Activated CD8-positive, alpha-beta memory T cell treated with anti-CD3 and anti-CD28 coated beads for 48 hours (primary cell): Measurements from ENCODE around the gene CCDC85A.

Experiments
- DNase-seq, 3 experiments: peaks; one replicate each; pipeline ENCODE4 v3.0.0-alpha.2; 2020; ENCODE audit warnings: low read depth in 2 of 3, low spot score in 2 of 3

The CCDC85A gene

DNA sequence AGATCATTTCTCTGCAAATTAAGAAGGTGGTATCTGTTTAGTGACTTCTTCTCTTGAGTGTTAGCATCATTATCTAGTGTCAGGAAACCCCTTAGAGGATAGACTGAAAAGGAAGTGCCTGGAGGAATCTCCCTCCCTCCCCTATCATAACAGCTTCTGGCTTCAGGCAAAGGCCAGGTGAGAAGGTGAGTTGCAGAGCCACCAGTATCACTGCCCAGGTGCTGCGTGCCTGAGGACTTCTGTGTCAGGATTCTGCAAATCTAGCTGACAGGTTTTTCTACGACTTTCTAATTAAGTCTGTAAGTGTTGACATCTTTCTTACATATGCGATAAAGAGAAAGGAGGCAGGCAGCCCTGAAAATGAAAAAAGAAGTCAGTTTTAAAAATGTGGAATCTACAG, 111.9 kb downstream of the CCDC85A start:
- DNase-seq, result no peak

DNA sequence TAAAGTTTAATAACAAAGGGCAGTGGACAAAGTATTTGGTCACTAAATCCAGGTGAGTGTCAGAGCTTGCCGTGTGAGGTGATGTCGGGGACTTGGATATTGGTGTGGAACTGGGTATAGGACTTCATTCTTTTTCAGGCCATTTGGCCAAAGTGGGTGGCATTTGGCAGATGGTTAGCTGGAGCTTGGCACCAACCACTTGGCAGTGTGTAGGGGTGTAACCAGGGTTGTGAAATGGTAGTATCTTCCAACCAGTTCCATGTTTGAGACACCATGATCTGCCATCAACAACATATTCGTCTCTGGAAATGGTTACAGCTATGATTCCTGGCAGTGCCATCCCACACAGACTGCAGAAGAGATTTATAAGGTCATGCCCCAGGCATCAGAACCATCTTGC, 113.9 kb downstream of the CCDC85A start:
- DNase-seq, result no peak

DNA sequence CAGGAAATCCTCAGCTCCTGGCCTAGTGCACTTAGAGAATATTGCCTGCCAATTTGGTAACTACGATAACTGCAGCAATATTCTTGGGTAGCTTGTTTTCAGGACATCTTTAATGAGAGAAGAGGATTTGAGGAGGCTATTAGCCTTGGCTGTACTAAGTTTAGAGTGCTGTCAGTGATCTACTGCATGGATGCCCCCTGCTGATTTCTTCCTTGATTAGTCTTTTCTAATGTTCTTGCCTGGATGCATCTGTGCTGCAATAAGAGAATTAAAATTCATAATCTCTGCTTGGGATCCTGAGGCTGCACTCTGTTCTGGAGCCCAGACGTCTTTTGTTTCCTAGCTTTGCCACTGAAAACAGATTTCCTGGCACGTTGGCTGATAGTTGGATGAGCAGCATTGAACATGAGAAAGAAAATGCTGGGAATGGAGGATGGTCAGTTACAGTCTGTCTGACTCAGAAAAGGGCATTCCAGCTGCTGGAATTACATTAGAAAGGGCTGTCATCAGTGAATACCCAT, 115.4 kb downstream of the CCDC85A start:
- no peak for DNase-seq

DNA sequence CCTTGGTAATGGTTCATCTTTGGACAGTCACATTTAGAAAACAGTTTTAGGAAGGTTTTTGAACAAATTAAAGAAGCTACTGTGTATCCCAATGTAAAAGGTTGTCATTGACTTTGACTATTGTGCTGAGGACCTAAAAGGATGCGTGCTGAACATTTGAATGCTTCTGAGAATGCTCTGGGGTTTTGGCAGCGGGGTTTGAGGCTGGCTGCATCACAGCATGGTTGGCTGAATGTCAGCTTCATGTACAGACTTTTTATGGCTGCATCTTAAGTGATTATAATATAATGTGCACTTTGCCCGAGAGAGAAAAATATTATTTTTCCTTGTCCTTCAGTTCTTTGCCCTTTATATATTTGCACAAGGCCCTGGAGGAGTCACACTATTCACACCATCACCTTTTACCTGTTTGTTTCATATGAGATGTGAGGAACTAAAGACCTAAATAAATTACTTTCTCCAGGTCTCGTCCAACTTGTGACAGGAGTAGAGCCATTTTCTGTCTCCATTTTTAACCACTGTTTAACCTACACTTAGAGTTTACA, 125.9 kb downstream of the CCDC85A start:
- DNase-seq, result no peak

DNA sequence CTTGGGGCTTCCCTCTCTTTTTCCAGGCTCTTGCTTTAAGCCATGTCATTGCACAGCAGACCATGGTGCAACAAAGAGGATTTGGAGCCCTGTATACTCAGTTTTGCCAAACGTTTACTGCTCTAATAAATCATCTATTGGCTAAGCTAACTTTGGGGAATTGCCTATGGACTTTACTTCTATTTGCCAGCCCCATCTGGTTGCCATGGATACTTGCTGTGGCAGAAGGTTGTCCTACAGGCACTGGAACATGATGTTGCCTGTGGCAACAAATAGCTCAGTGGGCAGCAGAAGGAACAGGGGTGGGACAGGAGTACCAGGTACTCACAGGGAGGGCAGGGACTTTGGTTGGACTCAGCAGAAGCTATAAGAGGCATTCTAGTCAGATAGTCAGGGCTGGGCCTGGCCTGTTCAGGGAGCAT, 129.7 kb downstream of the CCDC85A start:
- no peak for DNase-seq

DNA sequence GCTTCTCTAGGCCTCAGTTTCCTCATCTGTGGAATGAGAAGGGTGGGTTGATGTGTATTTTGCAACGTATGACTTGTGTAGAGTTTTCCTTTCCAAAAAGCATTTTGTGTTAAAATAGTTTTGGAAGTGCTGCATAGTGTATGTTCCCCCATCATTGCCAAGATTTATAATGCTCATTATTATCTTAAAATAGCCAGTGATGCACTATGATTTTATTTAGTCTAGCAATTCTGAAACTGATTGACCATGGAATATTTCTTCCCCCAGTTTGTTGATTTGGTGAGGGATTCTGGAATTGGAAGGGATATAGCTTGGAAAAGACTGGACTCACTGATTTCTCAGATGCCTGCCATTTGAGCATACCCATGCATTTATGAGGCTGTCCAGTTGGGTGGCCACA, 130.6 kb downstream of the CCDC85A start:
- no peak for DNase-seq

DNA sequence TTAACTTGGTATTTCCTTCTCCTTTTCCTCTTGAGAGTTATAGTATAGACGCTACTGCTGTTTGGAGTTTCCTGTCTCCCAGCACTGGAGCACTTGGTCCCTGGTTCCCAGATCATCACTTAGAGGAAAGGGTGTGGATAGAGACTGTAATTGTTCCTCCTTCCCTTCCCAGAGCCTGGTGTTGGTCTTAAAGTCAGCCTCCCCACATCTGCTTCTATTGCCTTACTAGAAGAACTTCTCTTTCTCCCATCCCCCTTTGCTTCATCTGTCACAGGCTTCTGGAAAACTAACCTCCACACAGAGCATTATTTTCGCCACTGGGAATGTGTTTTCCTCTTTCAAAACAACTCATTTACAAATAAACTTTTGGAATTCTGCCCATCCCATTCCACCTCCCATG, 131.0 kb downstream of the CCDC85A start:
- DNase-seq, result no peak

DNA sequence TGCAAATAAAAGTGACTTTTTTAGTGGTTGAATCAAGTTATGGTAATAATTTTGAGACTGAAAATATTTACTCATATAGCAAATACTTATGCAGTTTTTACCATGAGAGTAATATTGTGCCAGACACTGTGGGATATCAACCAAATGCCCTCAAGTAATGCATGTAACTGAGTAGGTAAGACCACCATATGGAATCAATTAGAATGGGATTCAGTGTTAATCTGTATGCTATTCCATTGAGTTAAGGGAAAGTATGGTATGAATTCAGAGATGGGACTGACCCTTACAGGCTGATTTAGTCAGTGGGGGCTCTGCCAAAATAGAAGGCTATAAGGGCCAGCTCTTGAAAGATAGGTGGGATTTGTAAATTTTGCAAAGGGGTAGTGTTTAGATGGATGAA, 131.6 kb downstream of the CCDC85A start:
- DNase-seq, result no peak

DNA sequence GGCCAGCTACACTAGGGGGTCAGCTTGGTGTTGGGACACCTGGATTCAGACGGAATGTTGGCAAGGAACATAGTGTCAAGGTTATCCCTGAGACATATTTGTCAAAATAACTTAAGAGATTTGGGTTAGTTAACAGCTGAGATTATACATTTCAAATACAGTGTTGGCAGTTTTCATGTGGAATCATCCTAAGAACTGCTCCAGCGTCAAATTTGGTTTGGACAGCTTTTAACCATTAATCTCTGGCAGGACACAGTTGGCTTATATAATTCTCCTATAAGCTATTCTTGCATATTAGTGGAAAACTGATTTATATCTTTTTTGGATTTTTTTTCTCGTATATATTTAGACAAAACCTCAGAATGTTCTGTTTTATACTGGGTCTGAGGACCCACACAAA, 132.2 kb downstream of the CCDC85A start:
- no peak for DNase-seq

DNA sequence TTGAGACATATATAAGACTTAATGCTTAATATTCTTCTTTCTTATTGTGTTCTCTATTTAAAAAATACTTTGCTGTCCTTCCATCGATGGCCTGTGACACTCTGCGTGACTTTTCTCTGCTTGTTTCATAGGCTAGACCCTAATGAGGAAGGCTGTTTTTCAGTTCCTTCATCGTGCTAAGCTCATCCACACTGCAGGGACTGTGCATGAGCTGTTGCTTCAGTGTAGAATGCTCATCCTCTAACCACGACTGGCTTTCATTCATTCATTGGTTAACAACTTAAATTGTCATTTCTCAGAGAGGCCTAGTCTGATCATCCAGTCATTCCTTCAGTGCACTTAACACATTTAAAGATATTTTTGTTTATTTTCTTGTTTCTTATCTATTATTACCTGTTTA, 134.4 kb downstream of the CCDC85A start:
- no peak for DNase-seq

DNA sequence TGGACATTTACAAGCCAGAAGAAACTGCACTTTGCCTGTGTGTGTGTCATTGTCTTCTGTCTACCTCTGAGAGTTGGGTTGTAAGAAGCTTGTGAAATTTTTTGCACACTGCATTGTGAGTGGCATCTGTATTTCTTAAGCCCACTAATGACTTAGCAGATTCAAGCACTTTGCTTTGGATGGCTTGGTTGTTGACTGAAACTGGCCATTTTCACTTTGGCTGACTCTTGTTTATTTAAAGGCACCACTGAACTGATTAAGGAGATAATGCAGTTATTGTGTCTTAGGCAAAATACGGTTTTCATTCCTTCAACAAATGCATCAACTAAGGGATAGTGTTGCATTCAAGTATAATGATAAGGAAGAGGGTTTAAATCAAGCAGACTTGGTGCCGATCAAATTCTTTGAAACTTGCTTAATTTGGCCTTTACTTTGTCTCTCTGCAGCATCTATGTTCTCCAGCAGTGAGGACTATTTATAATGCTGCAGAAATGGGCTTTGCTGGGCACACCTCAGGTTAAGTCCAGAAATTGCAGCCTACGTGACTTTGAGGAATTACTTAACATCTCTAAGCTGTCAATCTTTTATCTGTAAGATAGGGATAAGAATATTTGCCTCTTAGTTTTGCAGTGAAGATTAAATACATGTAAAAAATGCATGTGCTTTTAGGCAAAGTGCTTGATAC, 142.0 kb downstream of the CCDC85A start:
- no peak for DNase-seq

DNA sequence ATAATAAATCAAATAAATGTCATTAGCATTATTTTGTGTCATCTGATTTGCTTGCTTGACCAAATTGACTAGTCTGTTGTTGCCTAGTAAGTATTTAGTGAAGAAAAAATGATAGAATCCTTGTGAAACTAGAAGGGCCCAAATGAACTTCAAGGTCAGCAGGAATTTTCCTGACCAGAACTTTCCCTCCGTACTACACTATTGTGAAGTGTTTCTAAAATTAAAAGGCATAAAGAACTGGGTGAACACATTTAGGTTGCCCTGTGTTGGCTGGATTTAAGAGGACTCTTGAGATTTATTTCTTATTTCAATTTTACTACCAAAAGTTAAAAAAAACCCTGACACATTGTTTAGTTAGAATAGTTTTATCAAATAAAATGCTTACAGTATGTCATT, 142.6 kb downstream of the CCDC85A start:
- DNase-seq, result no peak

DNA sequence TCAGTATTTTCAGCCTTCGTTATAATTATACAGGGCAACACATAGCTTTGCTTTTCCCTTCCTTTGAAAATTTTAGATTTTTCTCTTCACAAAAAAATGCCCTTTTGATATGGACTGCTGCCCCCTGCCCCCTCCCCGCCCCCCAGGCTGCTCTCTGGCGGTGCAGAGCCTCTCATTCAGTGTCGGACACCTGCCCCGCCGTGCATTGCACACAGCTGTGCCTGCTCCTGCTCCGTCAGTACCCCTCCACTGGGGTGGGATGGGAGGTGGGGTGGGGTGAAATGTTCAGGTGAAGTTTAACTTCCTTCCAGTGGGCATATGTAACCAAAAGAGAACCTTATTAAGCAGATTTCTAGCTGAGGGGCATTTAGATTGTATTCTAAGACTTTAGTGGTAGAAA, 148.0 kb downstream of the CCDC85A start:
- no peak for DNase-seq

DNA sequence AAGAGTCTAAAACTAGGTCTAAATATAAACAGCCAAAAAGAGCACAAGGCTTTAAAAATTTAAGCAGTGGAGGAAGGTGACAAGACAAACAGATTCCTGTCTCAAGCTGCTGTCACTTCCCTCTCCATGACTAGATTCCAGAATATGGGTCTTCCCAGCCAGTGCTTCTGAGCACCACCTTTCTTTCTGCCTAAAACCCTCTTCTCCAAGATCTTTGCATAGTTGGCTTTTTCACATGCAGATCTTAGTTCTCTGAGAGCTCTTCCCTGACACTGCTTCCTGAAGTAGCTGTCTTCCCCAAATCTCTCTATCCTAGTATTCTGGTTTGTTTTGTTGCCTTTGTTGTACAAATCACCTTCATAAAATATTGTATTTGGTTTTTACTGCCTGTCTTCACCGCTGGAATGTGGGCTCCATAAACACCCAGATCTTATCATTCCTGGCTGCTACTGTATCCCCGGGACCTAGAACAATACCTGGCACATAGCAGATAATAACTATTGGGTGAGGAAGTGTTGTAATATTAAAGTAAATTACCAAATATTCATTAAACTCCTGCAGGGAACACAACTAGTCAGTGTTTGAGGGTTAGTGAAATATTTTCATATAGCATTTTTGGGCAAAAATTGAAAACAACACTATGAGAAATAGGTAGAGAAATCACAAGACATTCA, 150.2 kb downstream of the CCDC85A start:
- DNase-seq, result no peak

DNA sequence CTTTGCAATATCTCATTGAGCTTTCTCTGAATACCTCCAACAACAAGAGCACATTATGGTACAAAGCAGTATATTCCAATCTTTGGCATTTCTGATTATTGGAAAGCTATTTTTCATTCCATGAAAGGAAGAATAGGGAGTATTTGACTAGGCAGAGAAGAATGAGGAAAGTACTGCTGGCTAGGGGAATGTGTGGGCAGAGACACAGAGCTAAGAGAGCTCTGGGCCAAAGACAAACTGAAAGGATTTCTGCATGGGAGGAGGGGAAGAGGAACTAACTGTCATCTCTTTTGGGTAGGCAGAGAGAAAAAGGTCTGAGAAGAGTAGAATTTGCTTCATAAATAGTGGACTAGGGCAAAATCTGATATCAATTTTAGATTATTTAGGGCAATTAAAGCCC, 150.8 kb downstream of the CCDC85A start:
- DNase-seq, result no peak

DNA sequence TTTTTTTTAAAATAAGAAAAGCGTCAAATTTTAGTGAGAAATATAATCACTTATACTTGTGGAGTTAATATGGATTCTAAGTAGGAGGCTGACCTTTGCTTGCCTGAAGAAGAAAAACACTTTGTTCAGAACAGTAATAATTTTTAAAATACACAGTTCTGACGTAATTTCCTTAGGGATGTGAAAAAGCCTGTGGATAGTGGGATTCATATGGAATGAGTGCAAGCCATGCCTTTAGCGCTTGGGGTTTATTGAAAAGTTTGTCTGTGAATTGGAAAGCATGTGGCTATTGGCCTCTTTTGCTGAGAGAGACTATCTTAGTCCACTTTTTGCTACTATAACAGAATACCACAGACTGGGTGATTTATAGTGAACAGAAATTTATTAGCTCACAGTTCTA, 151.3 kb downstream of the CCDC85A start:
- DNase-seq, result no peak

DNA sequence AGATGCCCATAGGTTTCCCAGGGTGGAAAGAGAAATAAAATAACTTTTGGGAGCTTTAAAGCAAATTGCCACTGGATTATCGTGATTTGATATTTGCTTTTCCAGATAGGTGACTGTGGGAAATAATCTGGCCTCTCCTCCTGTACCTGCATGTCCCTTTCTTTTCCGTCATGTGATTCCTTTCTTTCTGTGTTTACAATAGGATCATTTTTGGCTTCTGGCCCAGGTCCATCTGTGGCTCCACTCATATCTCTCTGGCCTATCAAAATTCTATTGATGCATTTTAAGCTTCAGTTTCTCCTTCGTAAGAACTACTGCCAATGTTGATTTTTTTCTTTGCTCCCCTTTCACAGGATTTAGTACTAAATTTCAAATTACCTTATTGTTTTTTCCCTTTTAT, 153.6 kb downstream of the CCDC85A start:
- no peak for DNase-seq

DNA sequence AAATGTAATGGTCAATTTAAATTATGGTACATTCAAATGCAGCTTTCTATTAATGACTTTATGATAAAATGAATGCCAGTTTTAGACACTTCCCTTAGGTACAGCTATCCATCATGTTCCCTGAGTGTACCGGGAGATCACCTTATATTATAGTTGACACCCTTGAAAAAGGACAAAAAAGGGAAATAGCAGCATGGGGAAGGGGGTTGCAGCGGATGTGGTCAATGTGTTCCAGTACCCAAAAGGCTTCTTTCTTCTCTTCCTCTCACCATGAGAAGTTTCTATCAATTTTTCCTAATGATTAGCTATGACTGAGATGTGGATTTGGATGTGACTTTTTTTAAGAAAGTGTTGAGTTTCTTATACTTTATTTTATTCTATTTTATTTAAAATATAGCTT, 154.4 kb downstream of the CCDC85A start:
- DNase-seq, result no peak

DNA sequence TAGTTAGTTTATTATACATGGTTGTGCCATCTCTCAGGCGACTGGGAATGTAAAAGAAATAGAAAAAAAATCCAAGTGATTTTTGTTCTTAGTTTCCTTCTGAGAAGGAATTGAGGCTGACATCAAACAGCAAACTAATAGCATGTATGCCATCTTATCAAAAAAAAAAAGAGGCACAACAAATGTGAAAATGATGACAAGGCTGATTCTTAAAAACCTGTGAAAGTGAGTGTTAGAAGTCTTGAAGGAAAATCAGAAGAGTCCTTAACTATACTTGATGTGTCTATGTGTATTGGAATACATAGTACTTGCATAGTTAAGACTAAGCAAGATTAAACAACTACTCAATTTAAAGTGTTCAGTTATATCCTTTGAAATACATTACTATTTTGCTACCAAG, 161.0 kb downstream of the CCDC85A start:
- DNase-seq, result no peak

DNA sequence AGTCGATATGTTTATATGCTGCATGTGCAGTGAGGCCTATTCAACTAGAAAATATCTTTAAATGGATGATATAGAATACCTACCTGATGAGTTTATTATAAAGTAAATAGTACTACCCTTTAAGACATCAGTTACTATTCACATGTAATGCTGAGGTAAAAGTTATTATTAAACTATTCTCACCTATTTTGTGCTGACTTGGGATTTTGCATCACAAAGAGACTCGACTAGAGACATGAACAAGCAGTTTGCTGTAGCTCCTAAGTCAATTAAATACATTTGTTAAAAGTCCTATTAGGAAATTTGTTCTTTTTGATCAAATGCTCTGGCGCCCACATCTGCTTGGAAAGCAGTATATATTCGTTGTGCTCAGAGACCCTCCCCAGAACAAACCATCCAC, 164.1 kb downstream of the CCDC85A start:
- no peak for DNase-seq

DNA sequence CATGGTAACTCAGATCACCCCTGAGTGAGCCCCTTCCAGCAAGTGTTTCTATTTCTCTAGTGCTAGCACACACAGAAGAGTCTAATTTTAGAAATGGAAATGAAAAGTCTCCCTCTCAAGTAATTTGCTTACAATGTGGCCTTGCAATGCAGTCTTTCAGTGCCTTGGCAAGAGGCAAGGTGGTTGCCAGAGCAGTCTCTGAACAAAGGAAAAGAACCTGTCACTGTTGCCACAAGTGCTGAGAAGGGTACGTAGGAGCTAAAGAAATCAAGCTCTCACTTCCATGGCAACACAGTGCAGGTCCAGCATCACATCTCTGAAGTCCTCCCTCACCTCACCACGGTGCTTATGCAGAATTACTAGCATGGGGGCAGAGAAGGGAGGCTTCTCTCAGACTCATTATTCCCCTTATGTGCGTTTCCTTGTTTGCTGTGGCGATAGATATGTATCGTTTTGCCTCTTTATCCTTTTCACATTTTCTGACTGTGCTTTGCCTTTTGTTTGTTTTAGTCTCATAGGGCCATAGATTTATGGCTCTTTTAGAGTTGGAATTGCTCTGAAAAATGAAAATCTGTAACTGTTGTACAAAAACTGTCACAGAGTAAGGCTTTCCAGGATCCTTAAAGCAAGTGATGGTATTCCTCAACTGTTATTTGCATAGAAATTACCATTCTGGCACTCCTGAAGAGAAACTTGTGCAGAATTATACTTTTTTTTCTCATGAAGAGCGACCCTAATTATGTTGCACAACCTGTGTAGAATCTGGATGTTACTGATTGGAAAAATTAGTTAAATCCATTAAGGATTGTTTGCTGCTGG, 164.8 kb downstream of the CCDC85A start:
- DNase-seq, result no peak
